ENCODE measurements around the gene CAPRIN1.

GRCh38 chr11:34067383-34068065 lies 16.0 kb downstream of the CAPRIN1 start:
- TF ChIP-seq CTCF (IDR thresholded peaks at IDR 0.05; ENCODE audit: extremely low read depth in 1 of 2, insufficient read depth in 1 of 2, low read depth in 1 of 2, low read length in 2 of 2), result no peak
- no peak for TF ChIP-seq POLR2A (IDR thresholded peaks at IDR 0.05; ENCODE audit: low read depth, low read length)
- TF ChIP-seq POLR2AphosphoS5 (IDR thresholded peaks at IDR 0.05; ENCODE audit: insufficient read depth, low read depth, low read length), result no peak
- TF ChIP-seq MAX (IDR thresholded peaks at IDR 0.05; ENCODE audit: insufficient read depth, insufficient read length), result no peak
